ENCODE measurements around the gene PCLO. TPM values are rescaled to one million over a fixed set of nuclear protein-coding genes. Genes with fewer than 3 reads are reported as not detected.

Gene PCLO
- total RNA-seq, 4 donors from 2014 or later, result 1.4 to 5.8 (median 4.2) TPM

DNA sequence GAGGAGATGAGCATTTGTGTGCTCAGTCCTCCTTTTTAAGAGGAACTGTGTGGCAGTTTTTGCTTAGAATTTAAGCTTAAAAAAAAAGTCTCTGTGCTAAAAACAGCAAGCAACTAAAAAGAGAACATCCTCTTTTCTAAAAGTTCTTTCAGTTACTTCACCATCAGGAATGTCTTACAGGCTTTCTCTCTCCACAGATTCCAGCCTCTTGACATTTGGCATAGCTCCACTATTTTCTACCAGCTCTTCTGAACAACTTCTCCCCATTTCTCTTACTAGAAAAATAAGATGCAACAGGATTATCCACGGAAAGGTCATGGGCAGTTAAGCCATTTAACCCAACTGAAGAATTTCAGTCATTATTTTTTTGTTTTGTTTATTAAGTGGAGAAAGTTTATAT lies 13.2 kb downstream of the PCLO start:
- intact Hi-C loops (cut with DNase I; ENCODE audit: low total_unique reads), result no loop called here
- no peak for DNase-seq (ENCODE audit: low spot score in 2 of 2)
- WGBS, 2 donors, result 82 to 85% methylated on average over 1 of the region's 1 CpG
- TF ChIP-seq, protein P1, sequence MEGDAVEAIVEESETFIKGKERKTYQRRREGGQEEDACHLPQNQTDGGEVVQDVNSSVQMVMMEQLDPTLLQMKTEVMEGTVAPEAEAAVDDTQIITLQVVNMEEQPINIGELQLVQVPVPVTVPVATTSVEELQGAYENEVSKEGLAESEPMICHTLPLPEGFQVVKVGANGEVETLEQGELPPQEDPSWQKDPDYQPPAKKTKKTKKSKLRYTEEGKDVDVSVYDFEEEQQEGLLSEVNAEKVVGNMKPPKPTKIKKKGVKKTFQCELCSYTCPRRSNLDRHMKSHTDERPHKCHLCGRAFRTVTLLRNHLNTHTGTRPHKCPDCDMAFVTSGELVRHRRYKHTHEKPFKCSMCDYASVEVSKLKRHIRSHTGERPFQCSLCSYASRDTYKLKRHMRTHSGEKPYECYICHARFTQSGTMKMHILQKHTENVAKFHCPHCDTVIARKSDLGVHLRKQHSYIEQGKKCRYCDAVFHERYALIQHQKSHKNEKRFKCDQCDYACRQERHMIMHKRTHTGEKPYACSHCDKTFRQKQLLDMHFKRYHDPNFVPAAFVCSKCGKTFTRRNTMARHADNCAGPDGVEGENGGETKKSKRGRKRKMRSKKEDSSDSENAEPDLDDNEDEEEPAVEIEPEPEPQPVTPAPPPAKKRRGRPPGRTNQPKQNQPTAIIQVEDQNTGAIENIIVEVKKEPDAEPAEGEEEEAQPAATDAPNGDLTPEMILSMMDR (IDR thresholded peaks at IDR 0.05), result no peak
- TF ChIP-seq POLR2A (IDR thresholded peaks at IDR 0.05), result no peak
- no peak overlapping the region for H3K4me3 ChIP-seq (ENCODE audit: low read depth, poor library complexity, severe bottlenecking)

DNA sequence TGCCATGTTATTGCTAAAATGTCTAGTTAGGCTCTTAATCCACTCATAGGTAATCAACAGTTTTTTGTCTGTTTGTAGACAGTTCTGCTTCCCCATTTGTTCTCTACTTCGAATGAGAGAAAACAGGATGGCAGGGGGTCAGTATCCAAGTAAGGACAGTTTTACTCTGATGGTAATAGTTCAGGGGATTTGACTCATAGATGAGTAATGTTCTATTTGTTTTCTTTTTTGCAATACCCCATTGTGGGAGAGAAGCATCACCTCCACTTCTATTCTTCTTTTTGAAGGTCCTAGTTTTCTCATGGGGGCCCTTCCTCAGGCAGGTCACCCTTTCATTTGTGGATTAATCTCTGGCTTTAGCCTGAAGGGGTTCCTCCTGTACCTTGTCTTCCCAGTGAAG lies 13.9 kb downstream of the PCLO start:
- no peak for DNase-seq (ENCODE audit: low spot score in 2 of 2)
- 54 to 68% methylated on average over 1 of the region's 1 CpG for WGBS, 2 donors
- TF ChIP-seq, protein P1 (IDR thresholded peaks at IDR 0.05), result no peak
- TF ChIP-seq POLR2A (IDR thresholded peaks at IDR 0.05), result no peak
- no peak overlapping the region for H3K4me3 ChIP-seq (ENCODE audit: low read depth, poor library complexity, severe bottlenecking)
- intact Hi-C loops (cut with DNase I; ENCODE audit: low total_unique reads), result no loop called here

DNA sequence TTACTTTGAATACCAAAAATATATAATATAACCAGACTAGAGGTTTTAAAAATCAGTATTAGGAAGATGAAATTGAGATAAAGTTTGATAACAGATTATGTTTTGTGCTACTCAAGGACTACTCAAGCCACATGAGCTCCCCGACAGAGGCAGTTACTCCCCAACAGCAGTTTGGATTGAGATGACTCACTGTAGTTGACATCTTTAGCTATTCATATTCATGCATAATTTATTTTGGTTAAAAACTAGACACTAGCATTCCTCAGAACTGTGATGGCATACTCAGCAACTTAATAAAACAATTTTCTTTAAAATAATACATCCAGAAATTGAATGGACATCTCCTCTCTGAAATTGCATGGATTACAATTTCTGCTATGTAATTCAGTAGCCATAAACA lies 19.6 kb downstream of the PCLO start:
- TF ChIP-seq, protein P1 (IDR thresholded peaks at IDR 0.05), result no peak
- TF ChIP-seq POLR2A (IDR thresholded peaks at IDR 0.05), result no peak
- H3K4me3 ChIP-seq (ENCODE audit: low read depth, poor library complexity, severe bottlenecking), result no peak overlapping the region
- intact Hi-C loops (cut with DNase I; ENCODE audit: low total_unique reads), result no loop called here
- DNase-seq (ENCODE audit: low spot score in 2 of 2), result no peak
- WGBS, 2 donors, result 53 to 81% methylated on average over 1 of the region's 1 CpG

DNA sequence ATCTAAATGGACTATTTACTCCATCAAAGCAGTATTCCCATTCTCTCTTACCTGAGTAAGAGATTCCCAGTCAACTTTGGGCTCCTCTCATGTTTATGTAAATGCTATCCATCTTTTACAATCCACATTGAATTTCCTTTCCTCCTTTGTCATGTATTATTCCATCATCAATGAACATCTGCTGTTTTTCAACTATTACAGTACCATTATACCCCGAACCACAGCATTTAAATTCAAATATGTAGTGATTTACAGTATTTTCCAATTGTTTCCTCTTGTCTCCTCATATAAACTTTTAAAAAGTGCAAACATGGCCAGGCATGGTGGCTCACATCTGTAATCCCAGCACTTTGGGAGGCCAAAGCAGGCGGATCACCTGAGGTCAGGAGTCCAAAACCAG lies 20.3 kb downstream of the PCLO start:
- no peak overlapping the region for H3K4me3 ChIP-seq (ENCODE audit: low read depth, poor library complexity, severe bottlenecking)
- WGBS, 2 donors, result 84 to 95% methylated on average over 2 of the region's 2 CpGs
- no peak for DNase-seq (ENCODE audit: low spot score in 2 of 2)
- TF ChIP-seq, protein P1 (IDR thresholded peaks at IDR 0.05), result no peak
- no peak for TF ChIP-seq POLR2A (IDR thresholded peaks at IDR 0.05)
- intact Hi-C loops (cut with DNase I; ENCODE audit: low total_unique reads), result no loop called here

DNA sequence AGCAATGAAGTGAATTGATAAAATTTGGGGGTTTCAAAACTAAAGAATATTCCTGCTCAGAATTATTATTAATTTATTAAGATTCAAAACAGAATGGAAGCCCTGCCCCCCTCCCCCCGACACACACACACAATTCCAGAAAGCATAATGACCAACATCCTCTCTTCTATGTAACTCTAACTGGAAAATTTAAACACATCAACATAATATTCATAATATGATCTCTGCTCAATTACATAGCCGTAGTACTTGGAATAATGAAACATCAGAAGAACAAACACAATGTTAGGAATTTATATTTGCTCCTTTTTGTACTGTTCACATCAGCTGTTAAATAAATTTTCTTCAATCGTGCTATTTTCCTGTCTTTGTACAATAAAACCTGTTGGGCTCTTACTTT lies 20.8 kb downstream of the PCLO start:
- intact Hi-C loops (cut with DNase I; ENCODE audit: low total_unique reads), result no loop called here
- TF ChIP-seq POLR2A (IDR thresholded peaks at IDR 0.05), result no peak
- TF ChIP-seq, protein P1 (IDR thresholded peaks at IDR 0.05), result no peak
- 81 to 87% methylated on average over 3 of the region's 3 CpGs for WGBS, 2 donors
- no peak for DNase-seq (ENCODE audit: low spot score in 2 of 2)
- H3K4me3 ChIP-seq (ENCODE audit: low read depth, poor library complexity, severe bottlenecking), result no peak overlapping the region
